ENCODE measurements around the gene GABBR2. TPM values are rescaled to one million over a fixed set of nuclear protein-coding genes. Genes with fewer than 3 reads are reported as not detected.

The GABBR2 gene
- total and polyA plus RNA-seq, 4 donors: 20.0 to 140 (median 93.3) TPM

DNA sequence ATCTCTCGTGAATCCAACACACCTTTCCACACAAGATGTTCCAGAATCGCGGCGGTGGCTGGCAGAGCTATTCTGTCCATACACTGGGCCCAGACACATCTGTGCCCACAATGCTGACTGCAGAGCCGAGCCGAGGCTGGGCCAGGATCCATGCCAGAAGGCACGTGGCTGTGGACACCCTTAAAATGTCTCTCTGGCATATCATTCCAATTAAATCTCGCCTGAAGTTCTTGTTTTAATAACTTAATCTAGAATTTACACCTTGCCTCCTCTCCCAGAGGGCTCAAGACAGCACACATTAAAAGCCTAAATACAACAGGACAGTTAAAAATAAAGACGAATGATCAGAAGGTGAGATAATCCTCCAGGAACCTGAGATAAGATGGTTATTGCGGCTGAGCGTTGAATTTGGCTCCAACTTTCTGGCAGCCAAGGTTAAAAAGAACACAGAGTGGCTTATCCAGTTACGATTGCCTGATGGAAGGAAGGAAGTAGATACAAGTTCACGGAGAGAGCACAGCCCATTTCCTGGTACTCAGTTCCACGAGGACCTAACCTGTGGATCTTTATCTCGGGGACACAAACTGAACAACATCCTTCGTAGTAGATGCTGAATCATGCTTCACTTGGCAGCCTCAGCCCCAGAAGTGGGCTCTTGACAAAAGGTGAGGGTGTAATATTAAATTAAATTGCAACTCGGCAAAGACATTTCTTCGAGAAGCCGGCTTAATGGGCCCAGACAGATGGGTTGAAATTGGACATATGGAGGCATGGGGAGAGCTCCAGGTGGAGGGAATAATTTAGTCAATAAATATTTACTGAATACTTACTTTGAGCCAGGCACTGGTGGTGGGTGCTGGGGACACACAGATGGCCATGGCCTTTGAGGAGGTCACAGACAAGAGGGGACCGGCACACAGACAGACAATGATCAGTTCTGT, 367.3 kb downstream of the GABBR2 start:
- Histone ChIP-seq H3K27ac (ENCODE audit: low read depth, low read length) (no peak overlapping the region), H3K4me3 (ENCODE audit: low read depth, low read length) (no peak overlapping the region), H3K4me1 (ENCODE audit: control insufficient read depth, insufficient read depth, low read length) (no peaks in the 10 kb centered on the region), H3K9me3 (ENCODE audit: control insufficient read depth, insufficient read depth, low read length) (no peaks in the 10 kb centered on the region), H3K27me3 (ENCODE audit: control insufficient read depth, insufficient read depth, low read length) (no peaks in the 10 kb centered on the region), H3K36me3 (ENCODE audit: control insufficient read depth, insufficient read depth, low read length) (peaks cover 10% of the 10 kb centered on the region)
- 79% methylated on average over 17 of the region's 20 CpGs for WGBS (ENCODE audit: insufficient coverage)
- peak in 2 of 6 donors; percentile 21 to 37 for DNase-seq (ENCODE audit: low read depth in 4 of 6, low spot score in 6 of 6)

GRCh38 chr9:98339987-98340800, 368.5 kb downstream of the GABBR2 start:
- Histone ChIP-seq H3K27me3 (ENCODE audit: control insufficient read depth, insufficient read depth, low read length) (no peaks in the 10 kb centered on the region), H3K27ac (ENCODE audit: low read depth, low read length) (no peak overlapping the region), H3K4me3 (ENCODE audit: low read depth, low read length) (no peak overlapping the region), H3K36me3 (ENCODE audit: control insufficient read depth, insufficient read depth, low read length) (peaks cover 10% of the 10 kb centered on the region), H3K4me1 (ENCODE audit: control insufficient read depth, insufficient read depth, low read length) (no peaks in the 10 kb centered on the region), H3K9me3 (ENCODE audit: control insufficient read depth, insufficient read depth, low read length) (no peaks in the 10 kb centered on the region)
- WGBS (ENCODE audit: insufficient coverage): 75% methylated on average over 3 of the region's 6 CpGs
- no peak for DNase-seq (ENCODE audit: low read depth in 4 of 6, low spot score in 6 of 6)

DNA sequence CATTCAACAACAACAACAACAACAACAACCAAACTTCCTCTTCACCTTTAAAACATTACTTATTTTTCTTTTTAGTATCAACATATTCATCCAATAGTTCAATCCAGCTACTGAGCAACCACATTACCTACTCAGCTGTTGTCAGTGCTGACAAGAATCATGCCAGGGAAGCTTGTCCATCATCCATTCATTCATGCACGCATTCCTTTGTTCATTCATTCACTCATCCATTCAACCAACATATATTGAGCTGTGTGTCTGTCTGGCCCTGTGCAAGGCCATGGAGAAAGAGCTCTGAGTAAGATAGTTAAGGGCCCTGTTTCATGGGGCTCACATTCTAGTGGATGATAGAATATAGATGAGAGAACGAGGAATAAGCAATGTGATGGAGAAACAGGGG, 373.1 kb downstream of the GABBR2 start:
- DNase-seq (ENCODE audit: low read depth in 4 of 6, low spot score in 6 of 6): no peak
- H3K9me3 ChIP-seq (ENCODE audit: control insufficient read depth, insufficient read depth, low read length): no peaks in the 10 kb centered on the region
- 100% methylated on average over 1 of the region's 2 CpGs for WGBS (ENCODE audit: insufficient coverage)

GRCh38 chr9:98334796-98335195, 373.9 kb downstream of the GABBR2 start:
- H3K4me3 ChIP-seq (ENCODE audit: low read depth, low read length): no peak overlapping the region
- H3K4me1 ChIP-seq (ENCODE audit: control insufficient read depth, insufficient read depth, low read length): no peaks in the 10 kb centered on the region
- peaks cover 6% of the 10 kb centered on the region for H3K36me3 ChIP-seq (ENCODE audit: control insufficient read depth, insufficient read depth, low read length)
- DNase-seq (ENCODE audit: low read depth in 4 of 6, low spot score in 6 of 6): no peak
- no peaks in the 10 kb centered on the region for H3K27me3 ChIP-seq (ENCODE audit: control insufficient read depth, insufficient read depth, low read length)
- no peak overlapping the region for H3K27ac ChIP-seq (ENCODE audit: low read depth, low read length)
- H3K9me3 ChIP-seq (ENCODE audit: control insufficient read depth, insufficient read depth, low read length): peaks cover 2% of the 10 kb centered on the region
- 100% methylated on average over 1 of the region's 3 CpGs for WGBS (ENCODE audit: insufficient coverage)

More for the DNA sequence above, 373.1 kb downstream of the GABBR2 start:
- H3K27ac ChIP-seq (ENCODE audit: low read depth, low read length): no peak overlapping the region
- H3K4me3 ChIP-seq (ENCODE audit: low read depth, low read length): no peak overlapping the region
- H3K36me3 ChIP-seq (ENCODE audit: control insufficient read depth, insufficient read depth, low read length): peaks cover 6% of the 10 kb centered on the region
- H3K4me1 ChIP-seq (ENCODE audit: control insufficient read depth, insufficient read depth, low read length): no peaks in the 10 kb centered on the region
- H3K27me3 ChIP-seq (ENCODE audit: control insufficient read depth, insufficient read depth, low read length): no peaks in the 10 kb centered on the region

DNA sequence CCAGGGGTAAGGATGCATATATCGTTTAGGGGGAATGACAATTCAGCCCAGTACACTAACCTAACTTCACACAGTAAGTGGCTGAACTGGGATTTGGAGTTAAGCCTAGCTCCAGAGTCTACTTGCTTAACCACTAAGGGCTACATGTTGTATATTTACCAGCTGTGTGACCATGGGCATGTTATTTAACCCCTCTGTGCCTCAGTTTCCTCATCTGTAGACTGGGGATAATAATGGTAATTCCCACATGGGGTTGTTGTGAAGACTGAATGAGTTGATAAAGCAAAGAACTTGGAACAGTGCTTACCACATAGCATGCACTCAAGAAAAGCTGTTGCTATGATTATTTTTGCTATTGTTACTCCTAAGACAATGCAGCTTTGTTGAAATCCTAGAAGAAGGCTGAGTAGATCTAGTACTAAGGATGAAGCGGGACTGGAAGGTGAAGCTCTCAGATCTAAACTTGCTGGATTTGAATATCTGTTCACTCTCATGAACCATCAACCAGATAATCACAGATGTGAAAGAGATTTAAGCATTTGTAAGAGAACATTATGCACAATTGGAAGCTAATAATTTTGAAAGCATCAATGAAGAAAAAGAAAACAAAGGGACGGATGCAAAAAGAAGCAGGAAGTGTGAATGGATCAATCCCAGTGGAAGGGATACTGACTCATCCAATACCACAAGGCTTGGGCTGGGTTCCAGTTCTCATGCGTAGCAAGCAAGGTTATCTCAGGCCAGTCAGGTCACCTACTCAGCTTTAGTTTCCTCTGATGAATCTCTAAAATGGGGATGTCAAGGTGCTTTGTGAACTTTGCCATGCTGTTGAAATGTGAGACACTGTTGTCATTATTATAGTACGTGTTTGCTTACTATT, 374.8 kb downstream of the GABBR2 start:
- Histone ChIP-seq H3K4me1 (ENCODE audit: control insufficient read depth, insufficient read depth, low read length) (peaks cover under 1% of the 10 kb centered on the region), H3K27me3 (ENCODE audit: control insufficient read depth, insufficient read depth, low read length) (no peaks in the 10 kb centered on the region), H3K9me3 (ENCODE audit: control insufficient read depth, insufficient read depth, low read length) (peaks cover 2% of the 10 kb centered on the region), H3K27ac (ENCODE audit: low read depth, low read length) (no peak overlapping the region), H3K36me3 (ENCODE audit: control insufficient read depth, insufficient read depth, low read length) (peaks cover 6% of the 10 kb centered on the region), H3K4me3 (ENCODE audit: low read depth, low read length) (no peak overlapping the region)
- 81% methylated on average over 3 of the region's 5 CpGs for WGBS (ENCODE audit: insufficient coverage)
- DNase-seq (ENCODE audit: low read depth in 4 of 6, low spot score in 6 of 6): no peak

GRCh38 chr9:98332405-98332831, 376.3 kb downstream of the GABBR2 start:
- no peak for DNase-seq (ENCODE audit: low read depth in 4 of 6, low spot score in 6 of 6)
- H3K4me3 ChIP-seq (ENCODE audit: low read depth, low read length): no peak overlapping the region
- H3K27me3 ChIP-seq (ENCODE audit: control insufficient read depth, insufficient read depth, low read length): no peaks in the 10 kb centered on the region
- H3K36me3 ChIP-seq (ENCODE audit: control insufficient read depth, insufficient read depth, low read length): peaks cover 4% of the 10 kb centered on the region
- WGBS (ENCODE audit: insufficient coverage): 87% methylated on average over 7 of the region's 8 CpGs
- H3K27ac ChIP-seq (ENCODE audit: low read depth, low read length): no peak overlapping the region
- peaks cover 4% of the 10 kb centered on the region for H3K4me1 ChIP-seq (ENCODE audit: control insufficient read depth, insufficient read depth, low read length)
- peaks cover 2% of the 10 kb centered on the region for H3K9me3 ChIP-seq (ENCODE audit: control insufficient read depth, insufficient read depth, low read length)

DNA sequence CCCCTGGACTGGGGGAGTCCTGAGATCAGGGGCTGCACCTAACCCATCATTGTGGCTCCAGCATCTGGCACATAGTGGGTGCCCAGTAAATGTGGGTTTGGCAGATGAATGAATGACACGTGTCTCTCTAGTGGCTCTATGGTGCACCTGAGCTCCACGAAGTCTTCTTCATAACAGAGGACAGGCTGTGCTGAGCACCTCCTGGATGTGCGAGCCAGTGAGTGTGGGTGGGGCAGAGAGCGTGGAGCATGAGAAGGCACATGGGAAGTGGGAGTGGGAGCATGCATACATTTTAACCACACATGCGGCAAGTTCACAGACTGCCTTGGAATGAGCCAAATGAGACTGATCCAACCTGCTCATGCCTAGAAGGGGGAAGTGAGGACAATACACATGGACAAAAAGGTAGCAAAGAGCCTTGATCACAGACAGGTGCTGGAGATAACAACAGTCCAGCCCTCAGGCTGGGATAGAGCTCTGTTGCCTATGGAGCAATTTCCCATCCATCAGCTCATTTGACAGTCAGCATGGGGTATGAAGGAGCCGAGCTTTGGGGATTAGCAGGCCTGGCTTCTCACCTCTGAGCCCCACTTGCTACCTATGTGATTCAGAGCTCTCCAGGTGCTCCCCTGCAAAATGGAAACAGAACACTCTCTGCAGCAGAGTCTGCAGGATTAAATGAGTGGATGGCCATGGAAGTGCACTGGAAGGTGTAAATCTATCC, 377.0 kb downstream of the GABBR2 start:
- no peak overlapping the region for H3K4me3 ChIP-seq (ENCODE audit: low read depth, low read length)
- peaks cover 2% of the 10 kb centered on the region for H3K9me3 ChIP-seq (ENCODE audit: control insufficient read depth, insufficient read depth, low read length)
- no peaks in the 10 kb centered on the region for H3K27me3 ChIP-seq (ENCODE audit: control insufficient read depth, insufficient read depth, low read length)
- H3K36me3 ChIP-seq (ENCODE audit: control insufficient read depth, insufficient read depth, low read length): peaks cover 4% of the 10 kb centered on the region
- DNase-seq (ENCODE audit: low read depth in 4 of 6, low spot score in 6 of 6): no peak
- peaks cover 4% of the 10 kb centered on the region for H3K4me1 ChIP-seq (ENCODE audit: control insufficient read depth, insufficient read depth, low read length)
- 91% methylated on average over 4 of the region's 6 CpGs for WGBS (ENCODE audit: insufficient coverage)
- H3K27ac ChIP-seq (ENCODE audit: low read depth, low read length): no peak overlapping the region

DNA sequence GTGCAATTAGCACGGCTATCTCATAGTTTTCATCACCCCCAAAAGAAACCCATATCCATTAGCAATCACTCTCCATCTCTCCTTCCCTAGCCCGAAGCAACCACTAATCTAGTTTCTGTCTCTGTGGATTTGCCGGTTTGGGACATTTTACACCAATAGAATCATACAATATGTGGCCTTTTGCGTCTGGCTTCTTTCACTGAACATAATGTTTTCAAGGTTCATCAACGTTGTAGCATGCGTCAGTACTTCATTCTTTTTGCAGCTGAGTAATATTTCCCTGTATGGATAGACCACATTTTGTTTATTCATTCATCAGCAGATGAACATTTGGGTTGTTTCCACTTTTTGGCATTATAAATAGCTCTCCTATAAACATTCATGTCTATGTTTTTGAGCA, 377.9 kb downstream of the GABBR2 start:
- peaks cover 4% of the 10 kb centered on the region for H3K36me3 ChIP-seq (ENCODE audit: control insufficient read depth, insufficient read depth, low read length)
- 88% methylated on average over 4 of the region's 6 CpGs for WGBS (ENCODE audit: insufficient coverage)
- peaks cover 2% of the 10 kb centered on the region for H3K9me3 ChIP-seq (ENCODE audit: control insufficient read depth, insufficient read depth, low read length)
- no peak overlapping the region for H3K27ac ChIP-seq (ENCODE audit: low read depth, low read length)
- peak in 1 of 6 donors; percentile 36 for DNase-seq (ENCODE audit: low read depth in 4 of 6, low spot score in 6 of 6)
- peaks cover 4% of the 10 kb centered on the region for H3K4me1 ChIP-seq (ENCODE audit: control insufficient read depth, insufficient read depth, low read length)
- no peak overlapping the region for H3K4me3 ChIP-seq (ENCODE audit: low read depth, low read length)
- H3K27me3 ChIP-seq (ENCODE audit: control insufficient read depth, insufficient read depth, low read length): no peaks in the 10 kb centered on the region

All from spinal cord (tissue), 10 donors.